Astrocyte of the spinal cord (primary cell): ENCODE results near the gene HPCAL1.

Experiments
- DNase-seq: peaks from one replicate; pipeline ENCODE4 v3.0.0; 2011; ENCODE audit warnings: low read depth, low spot score
- H3K4me3 ChIP-seq: 2 replicates; pipeline ENCODE4 v1.5.1; 2011; ENCODE audit warnings: low read depth, mild to moderate bottlenecking, low read length, moderate library complexity
- CTCF ChIP-seq: IDR thresholded peaks from 2 replicates; pipeline ENCODE4 v1.5.1; 2012; ENCODE audit warnings: low read depth, mild to moderate bottlenecking, low read length, inconsistent platforms
- in situ Hi-C: cut with HindIII; loops from 2 replicates; pipeline ENCODE4 v1.10.0; 2017; ENCODE audit warnings: low sequenced_read_pairs

Gene HPCAL1

DNA sequence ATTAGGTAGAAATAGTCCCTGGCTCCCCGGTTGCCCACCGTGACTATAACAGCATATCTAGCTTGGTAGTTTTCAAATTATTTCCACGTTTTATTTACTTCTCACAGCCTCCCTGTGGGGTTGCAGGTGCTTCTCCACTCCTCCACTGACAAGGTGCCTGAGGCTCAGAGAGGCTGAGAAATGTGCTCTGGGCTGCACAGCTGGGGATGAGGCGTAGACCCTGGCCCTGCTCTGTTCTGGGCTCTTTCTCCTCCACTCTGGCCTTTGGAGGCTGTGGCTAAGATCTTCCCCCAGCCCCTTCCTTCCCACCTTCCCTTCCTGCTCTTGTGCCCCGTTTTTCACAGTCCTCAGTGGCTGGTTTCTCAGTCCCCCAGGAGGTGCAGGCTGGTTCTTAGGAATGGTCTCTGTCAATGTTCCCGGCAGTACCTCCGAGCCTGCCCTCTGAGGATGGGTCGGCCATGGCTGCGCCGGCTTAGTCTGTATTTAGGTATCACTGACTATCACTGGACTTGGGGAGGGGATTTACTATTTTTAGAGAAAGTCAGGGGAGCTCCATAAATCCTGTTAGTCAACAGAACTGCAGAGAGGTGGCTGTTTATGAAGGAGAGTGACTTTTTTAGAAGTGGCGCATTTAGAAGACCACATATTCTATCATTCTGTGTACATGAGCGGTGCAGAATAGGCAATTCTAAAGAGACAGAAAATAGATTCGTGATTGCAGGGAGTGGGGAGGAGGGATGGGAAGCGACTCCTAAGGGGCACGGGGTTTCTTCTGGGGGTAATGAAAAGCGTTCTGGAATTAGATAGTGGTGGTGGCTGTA, 35.0 kb downstream of the HPCAL1 start:
- no peak overlapping the region for H3K4me3 ChIP-seq
- no peak for DNase-seq
- in situ Hi-C loops: no loop called here
- TF ChIP-seq CTCF: no peak

DNA sequence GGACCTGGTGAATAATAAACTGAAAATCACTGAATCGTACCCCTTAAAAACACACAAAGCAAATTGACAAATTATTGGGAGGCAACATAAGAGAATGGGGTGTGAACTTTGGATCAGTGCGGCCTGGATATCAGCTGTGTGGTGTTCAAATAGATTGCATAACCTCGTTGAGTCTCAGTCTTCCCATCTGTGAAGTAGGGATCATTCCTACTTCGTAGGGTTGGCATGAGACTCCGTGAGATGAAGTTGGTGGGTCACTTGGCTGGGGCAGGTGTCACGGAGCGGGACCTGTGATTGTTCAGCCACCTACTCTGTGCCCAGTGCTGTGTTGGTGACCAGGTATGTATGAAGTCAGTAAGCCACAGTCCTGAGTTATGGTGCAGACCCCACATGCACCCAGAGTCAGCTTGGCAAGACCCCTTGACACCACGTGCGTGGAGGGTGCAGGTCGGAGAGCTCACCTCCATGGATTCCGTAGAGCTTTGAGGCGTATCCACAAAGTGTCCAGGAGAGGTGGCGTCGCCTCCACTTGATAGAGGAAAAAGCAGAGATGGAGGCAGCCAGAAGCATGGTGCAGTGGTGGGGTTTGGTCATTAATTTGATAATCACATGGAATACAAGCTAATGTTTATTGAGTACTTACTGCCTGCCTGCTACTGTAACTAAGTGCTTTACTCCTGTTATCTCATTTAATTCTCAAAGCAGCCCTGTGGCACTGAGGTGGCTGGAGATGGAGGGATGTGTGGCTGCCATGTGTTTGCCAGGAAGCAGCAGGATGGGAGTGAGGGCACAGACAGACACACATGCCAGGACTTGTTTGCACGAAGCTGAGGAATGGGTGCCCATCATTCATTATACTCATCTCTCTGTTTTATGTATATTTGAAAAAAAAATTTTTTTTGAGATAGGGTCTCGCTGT, 35.8 kb downstream of the HPCAL1 start:
- in situ Hi-C loops: no loop called here
- no peak for DNase-seq
- H3K4me3 ChIP-seq: no peak overlapping the region
- no peak for TF ChIP-seq CTCF

DNA sequence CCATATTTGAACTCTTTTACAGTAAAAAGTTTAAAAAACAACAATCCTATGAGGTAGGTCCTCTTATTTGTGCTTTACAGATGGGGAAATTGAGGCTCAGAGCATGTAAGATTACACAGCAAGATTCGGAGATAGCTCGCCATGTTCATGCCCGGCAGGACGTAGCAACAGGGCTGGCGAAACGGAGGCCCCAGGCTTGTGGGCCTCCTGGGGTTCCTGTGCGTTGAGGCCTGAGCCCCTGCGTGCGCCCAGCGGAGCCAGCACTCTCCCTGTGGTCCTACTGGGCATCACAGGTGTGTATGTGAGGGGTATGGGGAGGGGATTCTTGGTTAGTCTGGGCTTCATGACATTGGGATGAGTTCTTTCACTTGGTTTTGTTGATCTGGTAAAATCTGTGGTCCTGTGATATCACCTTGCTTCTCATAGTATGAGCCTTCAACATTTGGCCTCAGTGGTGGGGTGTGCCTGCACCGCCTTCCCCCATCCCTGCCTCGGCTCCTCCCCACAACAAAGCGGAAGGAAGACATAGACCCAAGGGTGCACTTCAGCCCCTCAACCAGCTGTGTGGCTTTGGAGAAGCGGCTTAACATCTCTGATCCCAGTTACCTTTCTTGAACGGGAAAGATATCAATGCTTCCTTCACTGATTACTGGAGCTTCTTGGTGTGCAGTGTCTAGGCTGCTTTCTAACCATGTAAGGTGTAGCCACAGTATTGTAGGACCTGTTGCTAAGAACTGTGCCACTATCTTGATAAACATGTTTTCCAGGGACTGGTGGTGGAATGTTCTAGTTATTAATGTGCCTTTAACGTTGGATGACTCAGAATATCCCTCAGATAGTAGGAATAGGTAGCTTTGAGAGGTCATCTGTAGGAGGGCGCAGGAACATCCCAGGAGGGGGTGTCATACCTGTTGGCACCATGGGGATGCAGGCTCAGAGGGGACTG, 37.2 kb downstream of the HPCAL1 start:
- H3K4me3 ChIP-seq: no peak overlapping the region
- in situ Hi-C loops: no loop called here
- no peak for TF ChIP-seq CTCF
- DNase-seq: no peak

- TF ChIP-seq CTCF: no peak
- in situ Hi-C loops: no loop called here
- no peak overlapping the region for H3K4me3 ChIP-seq
- DNase-seq: no peak
These were observed 37.9 kb downstream of the HPCAL1 start for GRCh38 chr2:10340593-10340975.

DNA sequence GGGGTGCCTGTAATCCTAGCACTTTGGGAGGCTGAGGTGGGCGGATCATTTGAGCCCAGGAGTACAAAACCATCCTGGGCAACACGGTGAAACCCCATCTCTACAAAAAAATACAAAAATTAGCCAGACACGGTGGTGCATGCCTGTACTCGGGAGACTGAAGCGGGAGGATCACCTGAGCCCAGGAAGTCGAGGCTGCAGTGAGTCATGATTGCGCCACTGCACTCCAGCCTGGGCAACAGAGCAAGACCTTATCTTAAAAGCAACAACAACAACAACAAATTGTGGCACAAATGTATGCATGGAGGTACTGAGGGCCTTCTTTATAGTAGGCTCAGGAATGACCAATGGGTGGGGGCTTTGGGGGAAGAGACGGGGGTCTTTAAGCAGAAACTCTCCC, 38.5 kb downstream of the HPCAL1 start:
- no peak overlapping the region for H3K4me3 ChIP-seq
- no peak for DNase-seq
- in situ Hi-C loops: no loop called here
- no peak for TF ChIP-seq CTCF
